ENCODE data around the gene DYNLT1. TPM values are rescaled to one million over a fixed set of nuclear protein-coding genes. Genes with fewer than 3 reads are reported as not detected.
"Not testable (repeated sequence)": the region's sequence is repeated elsewhere in the genome, so short reads cannot be mapped to it uniquely, and the experiment has no call there.

Gene DYNLT1
- total and polyA plus RNA-seq, 7 donors, result 68.7 to 457 (median 118) TPM

DNA sequence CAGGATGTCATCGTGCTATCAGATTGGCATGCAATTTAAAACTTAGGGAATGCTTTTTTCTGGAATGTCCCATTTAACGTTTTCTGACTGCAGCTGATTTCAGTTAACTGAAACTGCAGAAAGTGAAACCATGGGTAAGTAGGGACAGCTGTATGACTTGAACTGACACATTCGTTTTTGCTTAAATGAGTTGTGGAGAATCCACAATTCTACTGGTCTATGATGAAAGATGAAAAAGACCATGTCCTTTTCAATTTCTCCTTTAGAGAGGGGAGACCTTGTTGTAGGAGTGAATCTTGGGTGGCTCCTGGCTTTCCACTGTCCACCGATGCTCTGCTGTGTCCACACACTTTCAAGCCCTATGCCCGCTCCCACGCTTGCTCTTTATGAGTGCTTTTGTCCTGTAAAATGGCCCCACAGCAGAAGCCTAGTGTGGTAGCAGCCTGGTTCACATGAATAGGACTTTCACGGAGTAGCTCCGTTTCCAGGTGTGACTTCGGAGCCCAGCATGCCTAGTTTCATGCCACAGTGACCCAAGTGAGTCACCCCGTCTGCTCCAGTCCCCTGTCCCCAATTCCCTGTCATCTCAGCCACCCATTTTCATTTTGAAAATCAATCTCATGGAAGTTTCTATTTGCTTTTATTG is 21.9 kb downstream of the DYNLT1 start:
- TF ChIP-seq EP300 (IDR thresholded peaks at IDR 0.05) (no peak), POLR2AphosphoS5 (IDR thresholded peaks at IDR 0.05) (no peak), POLR2A (IDR thresholded peaks at IDR 0.05) (no peak)
- TF ChIP-seq, protein P1, sequence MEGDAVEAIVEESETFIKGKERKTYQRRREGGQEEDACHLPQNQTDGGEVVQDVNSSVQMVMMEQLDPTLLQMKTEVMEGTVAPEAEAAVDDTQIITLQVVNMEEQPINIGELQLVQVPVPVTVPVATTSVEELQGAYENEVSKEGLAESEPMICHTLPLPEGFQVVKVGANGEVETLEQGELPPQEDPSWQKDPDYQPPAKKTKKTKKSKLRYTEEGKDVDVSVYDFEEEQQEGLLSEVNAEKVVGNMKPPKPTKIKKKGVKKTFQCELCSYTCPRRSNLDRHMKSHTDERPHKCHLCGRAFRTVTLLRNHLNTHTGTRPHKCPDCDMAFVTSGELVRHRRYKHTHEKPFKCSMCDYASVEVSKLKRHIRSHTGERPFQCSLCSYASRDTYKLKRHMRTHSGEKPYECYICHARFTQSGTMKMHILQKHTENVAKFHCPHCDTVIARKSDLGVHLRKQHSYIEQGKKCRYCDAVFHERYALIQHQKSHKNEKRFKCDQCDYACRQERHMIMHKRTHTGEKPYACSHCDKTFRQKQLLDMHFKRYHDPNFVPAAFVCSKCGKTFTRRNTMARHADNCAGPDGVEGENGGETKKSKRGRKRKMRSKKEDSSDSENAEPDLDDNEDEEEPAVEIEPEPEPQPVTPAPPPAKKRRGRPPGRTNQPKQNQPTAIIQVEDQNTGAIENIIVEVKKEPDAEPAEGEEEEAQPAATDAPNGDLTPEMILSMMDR (IDR thresholded peaks at IDR 0.05), result no peak
- Histone ChIP-seq H3K27me3 (no peaks in the 10 kb centered on the region), H3K9me3 (no peaks in the 10 kb centered on the region), H3K36me3 (peaks cover 0 to 56% (median 8%) of the 10 kb centered on the region in 4 donors), H3K27ac (no peak overlapping the region), H3K4me3 (no peak overlapping the region), H3K4me1 (no peaks in the 10 kb centered on the region)
- no peak for DNase-seq
- intact Hi-C loops (cut with DNase I), result no loop called here
- 89 to 90% methylated on average over 10 of the region's 10 CpGs for WGBS, 2 donors

DNA sequence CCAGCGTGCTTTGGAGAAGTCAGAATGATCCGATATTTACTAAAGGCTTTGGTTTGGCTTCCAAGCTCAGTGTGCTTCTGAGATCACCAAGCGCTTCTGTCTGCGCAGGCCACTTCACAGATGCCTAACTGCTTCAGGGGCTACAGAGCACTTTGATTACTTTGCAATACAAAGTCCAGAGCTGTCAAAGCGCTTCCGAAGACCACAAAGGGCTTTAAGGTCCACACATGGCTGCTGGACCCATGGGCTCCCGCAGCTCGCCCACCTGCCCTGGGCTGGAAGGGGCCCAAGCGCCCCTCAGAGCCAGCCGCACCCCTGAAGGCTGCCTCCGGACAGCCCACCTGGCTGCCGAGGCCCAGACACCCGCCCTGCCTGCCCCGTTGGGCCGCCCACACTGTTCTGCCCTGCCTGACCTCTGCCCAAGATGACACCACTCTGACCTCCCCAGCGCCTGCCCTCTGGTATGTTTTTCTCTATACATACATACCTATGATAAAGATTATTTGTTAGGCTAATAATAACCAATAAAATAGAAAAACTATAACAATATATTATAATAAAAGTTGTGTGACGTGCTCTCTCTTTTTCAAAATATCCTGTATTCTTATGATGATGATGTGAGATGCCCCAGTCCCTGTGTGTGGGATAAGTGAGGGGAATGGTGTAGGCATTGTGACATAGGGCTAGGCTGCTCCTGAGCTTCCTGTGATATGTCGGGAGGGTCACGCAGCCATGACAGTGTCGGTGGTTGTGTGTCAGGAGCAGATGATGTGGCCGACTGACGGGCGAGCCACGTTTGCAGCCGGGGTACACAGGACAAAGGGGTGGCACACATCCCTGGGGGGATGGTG is 22.6 kb downstream of the DYNLT1 start:
- Histone ChIP-seq H3K27me3 (no peaks in the 10 kb centered on the region), H3K4me3 (no peak overlapping the region), H3K9me3 (no peaks in the 10 kb centered on the region), H3K4me1 (no peaks in the 10 kb centered on the region), H3K27ac (no peak overlapping the region), H3K36me3 (peaks cover 0 to 48% (median 8%) of the 10 kb centered on the region in 4 donors)
- TF ChIP-seq, protein P1 (IDR thresholded peaks at IDR 0.05), result no peak
- TF ChIP-seq EP300 (IDR thresholded peaks at IDR 0.05) (no peak), POLR2A (IDR thresholded peaks at IDR 0.05) (no peak), POLR2AphosphoS5 (IDR thresholded peaks at IDR 0.05) (no peak)
- WGBS, 2 donors, result 96% methylated on average over 25 of the region's 25 CpGs
- DNase-seq, result peak; percentile 19
- intact Hi-C loops (cut with DNase I), result no loop called here

DNA sequence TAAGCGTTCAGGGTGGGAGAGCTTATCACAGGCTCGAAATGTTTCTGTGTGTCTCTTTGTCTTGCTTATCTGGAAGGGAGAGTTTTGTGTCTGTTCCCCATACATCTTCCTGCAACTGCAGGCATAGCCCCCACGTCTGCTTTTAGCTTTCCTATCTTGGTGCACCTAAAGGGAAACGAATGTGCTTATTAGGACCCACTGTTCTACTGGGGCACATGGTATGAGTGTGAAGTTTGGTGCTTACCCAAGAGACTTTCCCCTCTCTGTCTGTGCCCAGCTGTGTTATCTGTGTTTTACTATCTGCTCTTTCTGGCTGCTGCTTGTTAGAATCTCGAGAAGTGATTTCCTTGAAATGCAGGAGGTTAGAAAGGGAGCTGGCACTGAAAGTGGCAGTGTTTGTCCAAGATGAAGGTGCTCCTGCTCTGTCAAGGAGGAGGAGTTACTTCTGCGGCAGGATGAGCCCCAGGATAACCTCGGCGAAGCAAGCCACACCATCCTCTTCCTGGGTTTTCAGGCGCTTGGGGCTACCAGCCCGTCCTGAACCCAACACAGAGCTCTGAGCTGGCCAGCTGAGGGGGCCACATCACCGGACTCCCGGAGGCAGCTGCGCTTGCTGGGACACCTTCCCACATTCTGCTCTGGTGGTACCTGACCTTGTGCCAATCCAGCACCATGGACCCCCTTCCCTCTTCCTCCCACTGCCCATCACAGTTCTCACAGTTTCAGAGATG is 23.4 kb downstream of the DYNLT1 start:
- no peaks in the 10 kb centered on the region for H3K27me3 ChIP-seq
- TF ChIP-seq POLR2A (IDR thresholded peaks at IDR 0.05) (no peak), EP300 (IDR thresholded peaks at IDR 0.05) (no peak), POLR2AphosphoS5 (IDR thresholded peaks at IDR 0.05) (no peak)
- TF ChIP-seq, protein P1 (IDR thresholded peaks at IDR 0.05), result no peak
- intact Hi-C loops (cut with DNase I), result no loop called here
- H3K4me3 ChIP-seq, result no peak overlapping the region
- H3K27ac ChIP-seq, result no peak overlapping the region
- H3K4me1 ChIP-seq, result no peaks in the 10 kb centered on the region
- H3K36me3 ChIP-seq, result peaks cover 0 to 40% (median 5%) of the 10 kb centered on the region in 4 donors
- 88 to 93% methylated on average over 13 of the region's 13 CpGs for WGBS, 2 donors
- DNase-seq, result no peak
- no peaks in the 10 kb centered on the region for H3K9me3 ChIP-seq

DNA sequence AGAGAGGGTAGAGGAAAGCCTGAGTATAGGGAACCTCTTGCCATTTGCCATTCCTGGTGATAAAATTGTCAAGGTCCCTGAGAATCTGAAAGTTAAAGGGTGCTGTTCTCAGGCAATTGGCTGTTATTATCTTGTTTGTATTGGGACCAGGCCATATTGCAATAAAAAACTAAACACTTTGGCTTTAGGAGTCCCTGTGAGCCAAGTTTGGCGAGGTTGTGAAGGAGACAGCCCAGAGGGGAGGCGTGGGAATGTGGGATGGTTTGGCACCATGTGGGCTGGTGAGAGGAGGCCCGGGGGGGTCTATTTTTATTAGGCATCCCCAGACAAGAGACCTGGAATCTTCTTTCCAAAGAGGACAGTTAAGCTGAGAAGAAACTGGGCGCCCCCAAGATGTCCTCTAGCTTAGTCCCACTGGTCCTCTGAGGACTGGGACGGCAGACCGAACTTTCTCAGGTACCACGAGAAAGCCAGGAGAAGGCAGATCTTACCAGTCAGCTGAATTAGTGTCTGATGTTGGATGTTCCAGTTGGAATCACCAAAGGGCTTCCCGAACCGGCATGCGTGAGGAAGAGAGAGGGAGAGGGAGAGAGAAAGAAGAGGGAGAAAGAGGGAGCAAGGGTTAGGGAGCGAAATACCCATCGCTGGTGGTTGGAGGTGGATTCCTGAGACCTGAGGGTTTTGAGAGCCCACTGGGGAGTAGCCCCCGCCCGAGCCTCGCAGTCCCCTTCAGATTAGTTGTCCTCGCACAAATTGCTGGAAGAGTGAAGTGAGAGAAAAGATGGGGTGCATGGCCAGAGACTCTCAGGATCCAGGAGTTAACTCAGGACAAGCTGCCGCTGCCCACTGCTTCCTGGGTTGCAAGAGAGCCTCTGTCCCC is 24.4 kb downstream of the DYNLT1 start:
- H3K36me3 ChIP-seq, result peaks cover 0 to 31% (median 0%) of the 10 kb centered on the region in 4 donors

DNA sequence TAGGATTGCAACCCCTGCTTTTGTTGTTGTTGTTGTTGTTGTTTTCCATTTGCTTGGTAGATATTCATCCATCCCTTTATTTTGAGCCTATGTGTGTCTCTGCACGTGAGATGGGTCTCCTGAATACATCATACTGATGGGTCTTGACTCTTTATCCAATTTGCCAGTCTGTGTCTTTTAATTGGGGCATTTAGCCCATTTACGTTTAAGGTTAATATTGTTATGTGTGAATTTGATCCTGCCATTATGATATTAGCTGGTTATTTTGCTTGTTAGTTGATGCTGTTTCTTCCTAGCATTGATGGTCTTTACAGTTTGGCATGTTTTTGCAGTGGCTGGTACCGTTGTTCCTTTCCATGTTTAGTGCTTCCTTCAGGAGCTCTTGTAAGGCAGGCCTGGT is 26.3 kb downstream of the DYNLT1 start:
- H3K4me1 ChIP-seq; H3K27me3 ChIP-seq; DNase-seq; H3K9me3 ChIP-seq; H3K27ac ChIP-seq; intact Hi-C loops (cut with DNase I); H3K4me3 ChIP-seq: not testable (repeated sequence)
- 95 to 96% methylated on average over 3 of the region's 3 CpGs for WGBS, 2 donors
- peaks cover 0 to 28% (median 0%) of the 10 kb centered on the region in 4 donors for H3K36me3 ChIP-seq

More for the DNA sequence above, 24.4 kb downstream of the DYNLT1 start:
- Histone ChIP-seq H3K27me3 (no peaks in the 10 kb centered on the region), H3K9me3 (no peaks in the 10 kb centered on the region), H3K4me1 (no peaks in the 10 kb centered on the region), H3K4me3 (no peak overlapping the region), H3K27ac (no peak overlapping the region)
- DNase-seq, result peak; percentile 19
- intact Hi-C loops (cut with DNase I), result no loop called here
- TF ChIP-seq, protein P1 (IDR thresholded peaks at IDR 0.05), result no peak
- no peak for TF ChIP-seq POLR2AphosphoS5 (IDR thresholded peaks at IDR 0.05)
- TF ChIP-seq POLR2A (IDR thresholded peaks at IDR 0.05), result no peak
- no peak for TF ChIP-seq EP300 (IDR thresholded peaks at IDR 0.05)
- 79 to 90% methylated on average over 17 of the region's 17 CpGs for WGBS, 2 donors

DNA sequence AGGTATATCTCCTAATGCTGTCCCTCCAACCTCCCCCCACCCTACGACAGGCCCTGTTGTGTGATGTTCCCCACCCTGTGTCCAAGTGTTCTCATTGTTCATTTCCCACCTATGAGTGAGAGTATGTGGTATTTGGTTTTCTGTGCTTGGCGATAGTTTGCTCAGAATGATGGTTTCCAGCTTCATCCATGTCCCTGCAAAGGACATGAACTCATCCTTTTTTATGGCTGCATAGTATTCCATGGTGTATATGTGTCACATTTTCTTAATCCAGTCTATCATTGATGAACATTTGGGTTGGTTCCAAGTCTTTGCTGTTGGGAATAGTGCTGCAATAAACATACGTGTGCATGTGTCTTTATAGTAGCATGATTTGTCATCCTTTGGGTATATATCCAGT is 29.9 kb downstream of the DYNLT1 start:
- H3K4me1 ChIP-seq; H3K9me3 ChIP-seq; H3K27me3 ChIP-seq; intact Hi-C loops (cut with DNase I); H3K27ac ChIP-seq; DNase-seq; H3K4me3 ChIP-seq: not testable (repeated sequence)
- H3K36me3 ChIP-seq, result peaks cover 4 to 34% (median 7%) of the 10 kb centered on the region in 4 donors
- WGBS, 2 donors, result 94 to 98% methylated on average over 3 of the region's 3 CpGs
